ENCODE data around the gene TEX101.
"Not testable (repeated sequence)": the region's sequence is repeated elsewhere in the genome, so short reads cannot be mapped to it uniquely, and the experiment has no call there.

The TEX101 gene, protein sequence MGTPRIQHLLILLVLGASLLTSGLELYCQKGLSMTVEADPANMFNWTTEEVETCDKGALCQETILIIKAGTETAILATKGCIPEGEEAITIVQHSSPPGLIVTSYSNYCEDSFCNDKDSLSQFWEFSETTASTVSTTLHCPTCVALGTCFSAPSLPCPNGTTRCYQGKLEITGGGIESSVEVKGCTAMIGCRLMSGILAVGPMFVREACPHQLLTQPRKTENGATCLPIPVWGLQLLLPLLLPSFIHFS

GRCh38 chr19:43414554-43414953, at the start of gene TEX101:
Gene TEX101 (plus strand): TSS chr19:43414890. CDS start chr19:43415920, 1,030 bp downstream.
- Histone ChIP-seq H3K27me3 (ENCODE audit: control insufficient read depth in 5 of 5, insufficient read depth in 4 of 5, low read length in 5 of 5) (no peaks in the 10 kb centered on the region), H3K9me3 (ENCODE audit: control insufficient read depth in 5 of 5, low read length in 5 of 5) (no peaks in the 10 kb centered on the region), H3K27ac (ENCODE audit: low read depth, low read length) (no peak within 1 kb of the TSS), H3K36me3 (ENCODE audit: control insufficient read depth in 5 of 5, insufficient read depth in 5 of 5, low read length in 5 of 5) (no peaks in the 10 kb centered on the region), H3K4me1 (ENCODE audit: control insufficient read depth in 5 of 5, insufficient read depth in 5 of 5, low read length in 5 of 5) (no peaks in the 10 kb centered on the region), H3K4me3 (ENCODE audit: low read depth in 1 of 5, low read length in 5 of 5) (no peak within 1 kb of the TSS), H3K9ac (ENCODE audit: low read length in 5 of 5) (no peak within 1 kb of the TSS)

GRCh38 chr19:43365677-43366076, 49.0 kb upstream of the TEX101 start:
- H3K9ac ChIP-seq (ENCODE audit: low read length in 5 of 5); H3K27ac ChIP-seq (ENCODE audit: low read depth, low read length); H3K4me1 ChIP-seq (ENCODE audit: control insufficient read depth in 5 of 5, insufficient read depth in 5 of 5, low read length in 5 of 5); H3K27me3 ChIP-seq (ENCODE audit: control insufficient read depth in 5 of 5, insufficient read depth in 4 of 5, low read length in 5 of 5); H3K36me3 ChIP-seq (ENCODE audit: control insufficient read depth in 5 of 5, insufficient read depth in 5 of 5, low read length in 5 of 5); H3K4me3 ChIP-seq (ENCODE audit: low read depth in 1 of 5, low read length in 5 of 5); H3K9me3 ChIP-seq (ENCODE audit: control insufficient read depth in 5 of 5, low read length in 5 of 5): not testable (repeated sequence)

GRCh38 chr19:43367822-43368221, 46.9 kb upstream of the TEX101 start:
- H3K27ac ChIP-seq (ENCODE audit: low read depth, low read length) = no peak overlapping the region
- H3K27me3 ChIP-seq (ENCODE audit: control insufficient read depth in 5 of 5, insufficient read depth in 4 of 5, low read length in 5 of 5) = peaks cover 0 to 4% (median 0%) of the 10 kb centered on the region in 5 donors
- no peaks in the 10 kb centered on the region for H3K36me3 ChIP-seq (ENCODE audit: control insufficient read depth in 5 of 5, insufficient read depth in 5 of 5, low read length in 5 of 5)
- H3K4me1 ChIP-seq (ENCODE audit: control insufficient read depth in 5 of 5, insufficient read depth in 5 of 5, low read length in 5 of 5) = no peaks in the 10 kb centered on the region
- no peak overlapping the region for H3K4me3 ChIP-seq (ENCODE audit: low read depth in 1 of 5, low read length in 5 of 5)
- H3K9ac ChIP-seq (ENCODE audit: low read length in 5 of 5) = no peak overlapping the region
- no peaks in the 10 kb centered on the region for H3K9me3 ChIP-seq (ENCODE audit: control insufficient read depth in 5 of 5, low read length in 5 of 5)

DNA sequence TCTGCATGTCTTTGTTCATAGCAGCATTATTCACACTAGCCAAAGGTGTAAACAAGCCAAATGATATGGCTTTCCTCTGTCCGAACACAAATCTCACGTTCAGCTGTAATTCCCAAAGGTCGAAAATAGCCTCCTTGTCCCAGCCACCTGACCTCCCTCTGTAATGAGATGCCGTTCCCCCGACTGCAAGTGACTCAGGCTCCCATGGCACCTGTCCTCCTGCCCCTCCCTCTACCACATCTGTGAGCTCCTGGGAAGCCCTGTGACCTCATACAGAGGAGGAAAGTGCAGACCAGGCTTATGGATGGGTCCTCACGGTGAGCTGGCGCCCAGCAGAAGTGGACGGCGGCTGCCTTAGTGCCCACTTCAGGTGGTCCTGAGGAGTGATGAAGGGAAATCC, 45.8 kb upstream of the TEX101 start:
- H3K9me3 ChIP-seq (ENCODE audit: control insufficient read depth in 5 of 5, low read length in 5 of 5); H3K4me1 ChIP-seq (ENCODE audit: control insufficient read depth in 5 of 5, insufficient read depth in 5 of 5, low read length in 5 of 5); H3K27me3 ChIP-seq (ENCODE audit: control insufficient read depth in 5 of 5, insufficient read depth in 4 of 5, low read length in 5 of 5); H3K36me3 ChIP-seq (ENCODE audit: control insufficient read depth in 5 of 5, insufficient read depth in 5 of 5, low read length in 5 of 5); H3K9ac ChIP-seq (ENCODE audit: low read length in 5 of 5); H3K27ac ChIP-seq (ENCODE audit: low read depth, low read length); H3K4me3 ChIP-seq (ENCODE audit: low read depth in 1 of 5, low read length in 5 of 5): not testable (repeated sequence)

GRCh38 chr19:43371909-43372308, 42.8 kb upstream of the TEX101 start:
- H3K9ac ChIP-seq (ENCODE audit: low read length in 5 of 5) = no peak overlapping the region
- H3K4me1 ChIP-seq (ENCODE audit: control insufficient read depth in 5 of 5, insufficient read depth in 5 of 5, low read length in 5 of 5) = no peaks in the 10 kb centered on the region
- no peak overlapping the region for H3K4me3 ChIP-seq (ENCODE audit: low read depth in 1 of 5, low read length in 5 of 5)
- peaks cover 0 to 4% (median 0%) of the 10 kb centered on the region in 5 donors for H3K27me3 ChIP-seq (ENCODE audit: control insufficient read depth in 5 of 5, insufficient read depth in 4 of 5, low read length in 5 of 5)
- H3K36me3 ChIP-seq (ENCODE audit: control insufficient read depth in 5 of 5, insufficient read depth in 5 of 5, low read length in 5 of 5) = no peaks in the 10 kb centered on the region
- H3K27ac ChIP-seq (ENCODE audit: low read depth, low read length) = no peak overlapping the region
- no peaks in the 10 kb centered on the region for H3K9me3 ChIP-seq (ENCODE audit: control insufficient read depth in 5 of 5, low read length in 5 of 5)

DNA sequence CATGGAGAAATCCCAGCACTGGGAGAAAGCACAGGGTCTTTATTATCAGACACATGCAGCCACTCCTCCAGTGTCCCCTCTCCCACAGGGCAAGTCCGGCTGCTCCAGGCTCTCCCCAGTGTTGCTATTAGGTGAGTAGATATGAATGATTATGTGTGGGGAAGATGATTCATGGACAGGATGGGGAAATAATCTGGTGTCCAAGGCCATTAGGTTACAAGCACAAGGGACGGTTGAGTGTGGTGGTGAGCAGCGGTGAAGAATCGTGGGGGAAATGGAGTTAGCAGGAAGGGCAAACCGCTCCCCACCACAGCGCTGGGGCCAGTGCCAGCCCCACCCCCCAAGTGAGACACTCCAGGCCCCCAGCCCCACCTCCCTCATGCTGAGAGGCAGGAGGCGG, 42.2 kb upstream of the TEX101 start:
- Histone ChIP-seq H3K27ac (ENCODE audit: low read depth, low read length) (no peak overlapping the region), H3K9ac (ENCODE audit: low read length in 5 of 5) (no peak overlapping the region), H3K4me1 (ENCODE audit: control insufficient read depth in 5 of 5, insufficient read depth in 5 of 5, low read length in 5 of 5) (no peaks in the 10 kb centered on the region), H3K4me3 (ENCODE audit: low read depth in 1 of 5, low read length in 5 of 5) (no peak overlapping the region), H3K27me3 (ENCODE audit: control insufficient read depth in 5 of 5, insufficient read depth in 4 of 5, low read length in 5 of 5) (peaks cover 0 to 4% (median 0%) of the 10 kb centered on the region in 5 donors), H3K36me3 (ENCODE audit: control insufficient read depth in 5 of 5, insufficient read depth in 5 of 5, low read length in 5 of 5) (no peaks in the 10 kb centered on the region), H3K9me3 (ENCODE audit: control insufficient read depth in 5 of 5, low read length in 5 of 5) (no peaks in the 10 kb centered on the region)

GRCh38 chr19:43377624-43378023, 37.1 kb upstream of the TEX101 start:
- not testable (repeated sequence) for H3K4me3 ChIP-seq (ENCODE audit: low read depth in 1 of 5, low read length in 5 of 5); H3K27ac ChIP-seq (ENCODE audit: low read depth, low read length); H3K9me3 ChIP-seq (ENCODE audit: control insufficient read depth in 5 of 5, low read length in 5 of 5); H3K9ac ChIP-seq (ENCODE audit: low read length in 5 of 5); H3K36me3 ChIP-seq (ENCODE audit: control insufficient read depth in 5 of 5, insufficient read depth in 5 of 5, low read length in 5 of 5); H3K4me1 ChIP-seq (ENCODE audit: control insufficient read depth in 5 of 5, insufficient read depth in 5 of 5, low read length in 5 of 5); H3K27me3 ChIP-seq (ENCODE audit: control insufficient read depth in 5 of 5, insufficient read depth in 4 of 5, low read length in 5 of 5)

DNA sequence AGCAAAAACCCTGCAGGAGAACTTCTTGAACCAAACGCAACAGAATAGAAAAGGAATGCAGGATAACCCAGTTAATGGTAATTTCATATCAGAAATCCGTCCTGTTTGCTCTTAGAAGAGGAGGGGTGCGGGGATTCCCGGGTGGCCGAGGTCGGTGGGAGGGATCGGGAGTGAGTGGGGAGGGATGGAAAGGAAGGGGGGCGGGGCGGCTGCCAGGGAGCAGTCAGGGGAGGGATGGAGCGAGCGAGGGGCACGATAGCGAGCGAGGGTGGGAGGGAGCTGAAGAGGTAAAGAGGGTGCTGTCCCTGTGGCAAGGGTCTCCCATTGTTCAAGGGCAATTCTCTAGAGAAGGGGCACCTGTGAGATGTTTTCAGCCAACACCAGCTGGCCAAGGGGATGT, 34.7 kb upstream of the TEX101 start:
- Histone ChIP-seq H3K9ac (ENCODE audit: low read length in 5 of 5) (no peak overlapping the region), H3K4me3 (ENCODE audit: low read depth in 1 of 5, low read length in 5 of 5) (no peak overlapping the region), H3K9me3 (ENCODE audit: control insufficient read depth in 5 of 5, low read length in 5 of 5) (no peaks in the 10 kb centered on the region), H3K4me1 (ENCODE audit: control insufficient read depth in 5 of 5, insufficient read depth in 5 of 5, low read length in 5 of 5) (no peaks in the 10 kb centered on the region), H3K27me3 (ENCODE audit: control insufficient read depth in 5 of 5, insufficient read depth in 4 of 5, low read length in 5 of 5) (peaks cover 0 to 5% (median 3%) of the 10 kb centered on the region in 5 donors), H3K36me3 (ENCODE audit: control insufficient read depth in 5 of 5, insufficient read depth in 5 of 5, low read length in 5 of 5) (no peaks in the 10 kb centered on the region), H3K27ac (ENCODE audit: low read depth, low read length) (no peak overlapping the region)

DNA sequence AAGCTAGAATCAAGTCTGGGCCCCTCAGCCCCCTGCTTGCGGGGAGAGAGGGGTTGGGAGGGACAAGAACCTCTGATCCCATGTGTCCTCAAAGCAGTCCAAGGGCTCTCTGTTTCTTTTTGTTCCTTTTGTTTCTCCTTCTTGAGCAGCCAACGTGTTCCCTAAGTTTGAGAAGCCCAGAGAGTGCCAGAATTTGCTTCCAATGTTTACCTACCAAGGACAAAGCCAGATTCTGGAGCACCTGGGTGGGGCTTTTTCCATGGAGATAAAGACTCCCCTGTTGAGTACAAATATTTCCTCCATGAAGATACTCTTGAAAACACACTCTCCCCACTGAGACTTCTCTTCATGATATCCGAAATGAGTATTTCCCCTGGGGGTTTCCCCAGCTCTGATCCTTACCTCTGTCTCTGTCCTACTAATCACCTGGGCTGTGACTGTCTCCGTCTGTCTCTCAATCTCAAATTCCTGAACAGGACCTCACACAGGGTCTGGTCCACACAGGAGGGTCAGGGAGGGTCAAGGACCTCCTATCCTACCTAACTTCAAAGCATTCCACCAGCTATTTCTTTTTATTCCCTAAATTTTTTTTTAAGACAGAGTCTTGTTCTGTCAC, 33.8 kb upstream of the TEX101 start:
- Histone ChIP-seq H3K36me3 (ENCODE audit: control insufficient read depth in 5 of 5, insufficient read depth in 5 of 5, low read length in 5 of 5) (no peaks in the 10 kb centered on the region), H3K4me1 (ENCODE audit: control insufficient read depth in 5 of 5, insufficient read depth in 5 of 5, low read length in 5 of 5) (no peaks in the 10 kb centered on the region), H3K9ac (ENCODE audit: low read length in 5 of 5) (no peak overlapping the region), H3K4me3 (ENCODE audit: low read depth in 1 of 5, low read length in 5 of 5) (no peak overlapping the region), H3K27ac (ENCODE audit: low read depth, low read length) (no peak overlapping the region), H3K9me3 (ENCODE audit: control insufficient read depth in 5 of 5, low read length in 5 of 5) (no peaks in the 10 kb centered on the region), H3K27me3 (ENCODE audit: control insufficient read depth in 5 of 5, insufficient read depth in 4 of 5, low read length in 5 of 5) (peaks cover 0 to 5% (median 3%) of the 10 kb centered on the region in 5 donors)

DNA sequence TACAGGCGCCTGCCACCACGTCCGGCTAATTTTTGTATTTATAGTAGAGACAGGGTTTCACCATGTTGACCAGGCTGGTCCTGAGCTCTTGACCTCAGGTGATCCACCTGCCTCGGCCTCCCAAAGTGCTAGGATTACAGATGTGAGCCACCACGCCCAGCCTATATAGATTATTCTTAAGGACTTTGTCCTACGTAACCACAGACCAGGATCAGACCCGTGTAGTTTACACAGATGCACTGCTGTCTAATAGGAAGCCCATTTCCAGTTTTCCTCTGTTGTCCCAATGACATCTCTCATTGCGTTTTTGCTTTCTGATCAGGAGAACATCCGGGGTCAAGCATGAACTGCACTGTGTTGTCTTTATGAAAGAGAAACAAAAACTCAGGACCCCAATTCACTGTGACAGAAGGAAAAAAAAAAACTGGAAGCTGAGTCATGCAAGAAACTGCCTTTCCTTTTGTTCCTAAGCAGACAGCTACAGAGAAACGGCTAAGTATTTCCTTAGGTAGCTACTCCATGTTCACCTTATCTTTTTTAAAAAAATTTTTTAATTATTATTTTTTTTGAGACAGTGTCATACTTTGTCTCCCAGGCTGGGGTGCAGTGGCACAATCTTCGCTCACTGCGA, 32.0 kb upstream of the TEX101 start:
- H3K9ac ChIP-seq (ENCODE audit: low read length in 5 of 5); H3K36me3 ChIP-seq (ENCODE audit: control insufficient read depth in 5 of 5, insufficient read depth in 5 of 5, low read length in 5 of 5); H3K27me3 ChIP-seq (ENCODE audit: control insufficient read depth in 5 of 5, insufficient read depth in 4 of 5, low read length in 5 of 5); H3K4me3 ChIP-seq (ENCODE audit: low read depth in 1 of 5, low read length in 5 of 5); H3K4me1 ChIP-seq (ENCODE audit: control insufficient read depth in 5 of 5, insufficient read depth in 5 of 5, low read length in 5 of 5); H3K27ac ChIP-seq (ENCODE audit: low read depth, low read length); H3K9me3 ChIP-seq (ENCODE audit: control insufficient read depth in 5 of 5, low read length in 5 of 5): not testable (repeated sequence)
